ENCODE results near the gene ARIH2. TPM values are rescaled to one million over a fixed set of nuclear protein-coding genes. Genes with fewer than 3 reads are reported as not detected.

The ARIH2 gene
- total RNA-seq, 2 donors from 2014 or later = 43.1 to 99.5 TPM

- H3K27ac ChIP-seq = no peak overlapping the region
- no peak for TF ChIP-seq POLR2A (IDR thresholded peaks at IDR 0.05)
- no peak for TF ChIP-seq CTCF (IDR thresholded peaks at IDR 0.05)
- H3K36me3 ChIP-seq (replicated peaks in 1 of 2; ENCODE audit: insufficient read depth in 1 of 2, low read depth in 2 of 2) = peaks cover 0 to 15% of the 10 kb centered on the region in 2 donors
- H3K4me3 ChIP-seq = no peak overlapping the region
- H3K4me1 ChIP-seq = peaks cover 58% of the 10 kb centered on the region
- intact Hi-C loops (cut with DNase I) = no loop called here
- no peaks in the 10 kb centered on the region for H3K27me3 ChIP-seq
- WGBS, 2 donors = 94 to 100% methylated on average over 3 of the region's 3 CpGs
- ATAC-seq (no peak), DNase-seq (no peak)
- H3K9me3 ChIP-seq = no peaks in the 10 kb centered on the region
Measured at GRCh38 chr3:49026536-49026935, 107.9 kb downstream of the ARIH2 start.

- intact Hi-C loops (cut with DNase I) = no loop called here
- H3K4me1 ChIP-seq = peaks cover 55% of the 10 kb centered on the region
- peak overlapping the region in 1 of 4 donors; percentile 90 for H3K27ac ChIP-seq
Measured at GRCh38 chr3:49027634-49028033, 109.0 kb downstream of the ARIH2 start.

GRCh38 chr3:49028298-49028672, 109.6 kb downstream of the ARIH2 start:
- Histone ChIP-seq H3K4me3 (no peak overlapping the region), H3K27me3 (no peaks in the 10 kb centered on the region), H3K36me3 (replicated peaks in 1 of 2; ENCODE audit: insufficient read depth in 1 of 2, low read depth in 2 of 2) (peaks cover 0 to 25% of the 10 kb centered on the region in 2 donors), H3K27ac (peak overlapping the region; percentile 77 to 90 (median 82)), H3K4me1 (peaks cover 48% of the 10 kb centered on the region), H3K9me3 (no peaks in the 10 kb centered on the region)
- DNase-seq (no peak), ATAC-seq (no peak)
- 72 to 74% methylated on average over 3 to 4 of the region's 4 CpGs for WGBS, 2 donors
- no peak for TF ChIP-seq CTCF (IDR thresholded peaks at IDR 0.05)
- no peak for TF ChIP-seq POLR2A (IDR thresholded peaks at IDR 0.05)
- intact Hi-C loops (cut with DNase I) = no loop called here

More at GRCh38 chr3:49027634-49028033, 109.0 kb downstream of the ARIH2 start:
- Histone ChIP-seq H3K9me3 (no peaks in the 10 kb centered on the region), H3K36me3 (replicated peaks in 1 of 2; ENCODE audit: insufficient read depth in 1 of 2, low read depth in 2 of 2) (peaks cover 0 to 22% of the 10 kb centered on the region in 2 donors), H3K27me3 (no peaks in the 10 kb centered on the region), H3K4me3 (no peak overlapping the region)
- no peak for ATAC-seq
- no peak for DNase-seq
- TF ChIP-seq CTCF (IDR thresholded peaks at IDR 0.05) (no peak), POLR2A (IDR thresholded peaks at IDR 0.05) (no peak)
- 84 to 94% methylated on average over 7 to 9 of the region's 9 CpGs for WGBS, 2 donors

GRCh38 chr3:49028673-49029562, 110.3 kb downstream of the ARIH2 start, which contains the start of gene IMPDH2:
Gene IMPDH2, minus strand, starts transcription at chr3:49029398. Its CDS starts 48 bp downstream, at chr3:49029350.
- peaks cover 0 to 24% of the 10 kb centered on the region in 2 donors for H3K36me3 ChIP-seq (replicated peaks in 1 of 2; ENCODE audit: insufficient read depth in 1 of 2, low read depth in 2 of 2)
- peak within 1 kb of the TSS; percentile 77 to 90 (median 82) for H3K27ac ChIP-seq
- DNase-seq (peak; percentile 93 to 95 (median 94)), ATAC-seq (peak; percentile 97)
- no peaks in the 10 kb centered on the region for H3K9me3 ChIP-seq
- 1 to 3% methylated on average over 4 to 55 of the region's 55 CpGs for WGBS, 2 donors
- H3K27me3 ChIP-seq = no peaks in the 10 kb centered on the region
- TF ChIP-seq POLR2A (IDR thresholded peaks at IDR 0.05) = peak; percentile 97 to 99 (median 98)
- TF ChIP-seq CTCF (IDR thresholded peaks at IDR 0.05) = peak in 4 of 7 experiments; percentile 5 to 38 (median 16)
- intact Hi-C loops (cut with DNase I) = no loop called here
- H3K4me3 ChIP-seq = peak within 1 kb of the TSS; percentile 23 to 44
- peaks cover 42% of the 10 kb centered on the region for H3K4me1 ChIP-seq
